SW 1271 (cell line): ENCODE data around the gene TCF7L2.

Source experiments
- DNase-seq, 2 experiments: peaks; one replicate each; lab custom pipeline; 2025; lab: John Stamatoyannopoulos, UW

Gene TCF7L2

GRCh38 chr10:113045147-113046055 is 95.4 kb downstream of the TCF7L2 start:
- no peak for DNase-seq

- no peak for DNase-seq
Measured at GRCh38 chr10:113047151-113047550, 97.1 kb downstream of the TCF7L2 start.

- no peak for DNase-seq
Measured at GRCh38 chr10:113047605-113047962, 97.5 kb downstream of the TCF7L2 start.

- no peak for DNase-seq
Measured at GRCh38 chr10:113047963-113048781, 98.1 kb downstream of the TCF7L2 start.

GRCh38 chr10:113049881-113050280 is 99.8 kb downstream of the TCF7L2 start:
- no peak for DNase-seq

- DNase-seq, result no peak
Measured at GRCh38 chr10:113052076-113052830, 102.2 kb downstream of the TCF7L2 start.

GRCh38 chr10:113053091-113053490 is 103.0 kb downstream of the TCF7L2 start:
- no peak for DNase-seq

- no peak for DNase-seq
Measured at GRCh38 chr10:113053881-113054280, 103.8 kb downstream of the TCF7L2 start.

GRCh38 chr10:113055458-113055857 is 105.4 kb downstream of the TCF7L2 start:
- DNase-seq, result no peak

GRCh38 chr10:113056030-113056429 is 106.0 kb downstream of the TCF7L2 start:
- no peak for DNase-seq

- no peak for DNase-seq
Measured at GRCh38 chr10:113056441-113057021, 106.5 kb downstream of the TCF7L2 start.

- DNase-seq, result no peak
Measured at GRCh38 chr10:113057948-113058522, 108.0 kb downstream of the TCF7L2 start.

GRCh38 chr10:113058523-113059370 is 108.7 kb downstream of the TCF7L2 start:
- no peak for DNase-seq

- no peak for DNase-seq
Measured at GRCh38 chr10:113059371-113059780, 109.3 kb downstream of the TCF7L2 start.

GRCh38 chr10:113060201-113061053 is 110.4 kb downstream of the TCF7L2 start:
- no peak for DNase-seq

GRCh38 chr10:113061054-113061430 is 111.0 kb downstream of the TCF7L2 start:
- DNase-seq, result no peak

GRCh38 chr10:113061557-113061956 is 111.5 kb downstream of the TCF7L2 start:
- DNase-seq, result no peak

- no peak for DNase-seq
Measured at GRCh38 chr10:113063043-113063967, 113.3 kb downstream of the TCF7L2 start.

- no peak for DNase-seq
Measured at GRCh38 chr10:113064039-113064438, 114.0 kb downstream of the TCF7L2 start.
